Measurements from ENCODE around the gene GRID1.

DNA sequence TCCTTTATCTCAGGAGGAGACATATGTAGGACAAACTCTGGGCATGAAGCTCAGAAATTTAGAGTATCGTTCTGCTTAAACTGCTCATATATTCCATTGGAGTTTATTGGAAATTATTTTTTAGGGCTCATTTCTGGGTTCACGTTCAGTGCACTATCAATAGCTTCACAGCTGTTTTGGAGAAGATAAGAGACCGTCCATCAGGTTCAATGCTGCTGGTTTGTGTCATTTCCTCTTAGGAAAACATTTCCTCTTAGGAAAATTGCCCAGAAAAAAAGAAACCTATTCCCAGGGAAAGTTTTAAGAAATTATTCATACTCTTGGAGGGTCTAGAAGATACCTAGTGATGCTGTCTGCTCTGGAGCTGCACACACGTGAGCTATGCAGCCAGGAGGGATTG lies 691.7 kb downstream of the GRID1 start:
- TF ChIP-seq GATA2 (IDR thresholded peaks at IDR 0.05; ENCODE audit: low read depth, low read length): no peak
- no peak for TF ChIP-seq GATA3 (IDR thresholded peaks at IDR 0.05; ENCODE audit: low read depth, low read length)

Measured in SH-SY5Y (cell line).